ENCODE results near the gene OLFM2. TPM values are rescaled to one million over a fixed set of nuclear protein-coding genes. Genes with fewer than 3 reads are reported as not detected.

OLFM2 gene
- total RNA-seq, 1 experiment from 2014 or later = 11.5 TPM

GRCh38 chr19:9875031-9875627 is 61.2 kb downstream of the OLFM2 start:
- DNase-seq (ENCODE audit: low spot score) = no peak
- in situ Hi-C loops (cut with HindIII; ENCODE audit: low sequenced_read_pairs) = no loop called here

- no peak for DNase-seq (ENCODE audit: low spot score)
- in situ Hi-C loops (cut with HindIII; ENCODE audit: low sequenced_read_pairs) = no loop called here
These were observed 63.6 kb downstream of the OLFM2 start for GRCh38 chr19:9872618-9873242.

- in situ Hi-C loops (cut with HindIII; ENCODE audit: low sequenced_read_pairs) = no loop called here
- peak; percentile 30 for DNase-seq (ENCODE audit: low spot score)
These were observed 64.5 kb downstream of the OLFM2 start for GRCh38 chr19:9871626-9872338.

- peak; percentile 97 for DNase-seq (ENCODE audit: low spot score)
- in situ Hi-C loops (cut with HindIII; ENCODE audit: low sequenced_read_pairs) = no loop called here
These were observed 67.2 kb downstream of the OLFM2 start for GRCh38 chr19:9868983-9869617.

GRCh38 chr19:9865732-9866501 is 70.4 kb downstream of the OLFM2 start:
- in situ Hi-C loops (cut with HindIII; ENCODE audit: low sequenced_read_pairs) = no loop called here
- DNase-seq (ENCODE audit: low spot score) = peak; percentile 78

- in situ Hi-C loops (cut with HindIII; ENCODE audit: low sequenced_read_pairs) = no loop called here
- no peak for DNase-seq (ENCODE audit: low spot score)
These were observed 72.6 kb downstream of the OLFM2 start for GRCh38 chr19:9863759-9864158.

GRCh38 chr19:9862938-9863337 is 73.4 kb downstream of the OLFM2 start:
- in situ Hi-C loops (cut with HindIII; ENCODE audit: low sequenced_read_pairs) = no loop called here
- DNase-seq (ENCODE audit: low spot score) = no peak

- in situ Hi-C loops (cut with HindIII; ENCODE audit: low sequenced_read_pairs) = no loop called here
- DNase-seq (ENCODE audit: low spot score) = no peak
These were observed 74.8 kb downstream of the OLFM2 start for GRCh38 chr19:9861503-9861902.

GRCh38 chr19:9860407-9860806 is 75.9 kb downstream of the OLFM2 start:
- peak; percentile 66 for DNase-seq (ENCODE audit: low spot score)
- in situ Hi-C loops (cut with HindIII; ENCODE audit: low sequenced_read_pairs) = no loop called here

GRCh38 chr19:9858766-9859165 is 77.5 kb downstream of the OLFM2 start:
- no peak for DNase-seq (ENCODE audit: low spot score)
- in situ Hi-C loops (cut with HindIII; ENCODE audit: low sequenced_read_pairs) = no loop called here

GRCh38 chr19:9857920-9858746 is 78.2 kb downstream of the OLFM2 start:
- no peak for DNase-seq (ENCODE audit: low spot score)
- in situ Hi-C loops (cut with HindIII; ENCODE audit: low sequenced_read_pairs) = no loop called here

GRCh38 chr19:9857076-9857721 is 79.1 kb downstream of the OLFM2 start:
- DNase-seq (ENCODE audit: low spot score) = no peak
- in situ Hi-C loops (cut with HindIII; ENCODE audit: low sequenced_read_pairs) = no loop called here

GRCh38 chr19:9856609-9857008 is 79.7 kb downstream of the OLFM2 start:
- in situ Hi-C loops (cut with HindIII; ENCODE audit: low sequenced_read_pairs) = no loop called here
- no peak for DNase-seq (ENCODE audit: low spot score)

GRCh38 chr19:9854282-9854846 is 82.0 kb downstream of the OLFM2 start:
- DNase-seq (ENCODE audit: low spot score) = no peak
- in situ Hi-C loops (cut with HindIII; ENCODE audit: low sequenced_read_pairs) = no loop called here

- in situ Hi-C loops (cut with HindIII; ENCODE audit: low sequenced_read_pairs) = no loop called here
- peak; percentile 74 for DNase-seq (ENCODE audit: low spot score)
These were observed 85.9 kb downstream of the OLFM2 start for GRCh38 chr19:9850235-9850959.

GRCh38 chr19:9849791-9850190 is 86.5 kb downstream of the OLFM2 start:
- DNase-seq (ENCODE audit: low spot score) = no peak
- in situ Hi-C loops (cut with HindIII; ENCODE audit: low sequenced_read_pairs) = no loop called here

GRCh38 chr19:9848762-9849161 is 87.6 kb downstream of the OLFM2 start:
- in situ Hi-C loops (cut with HindIII; ENCODE audit: low sequenced_read_pairs) = no loop called here
- peak; percentile 89 for DNase-seq (ENCODE audit: low spot score)
